ENCODE results near the gene TNFAIP8L1.

- no peak for TF ChIP-seq CTCF (conservative IDR thresholded peaks at IDR 0.05; ENCODE audit: low read length)
- no peak for TF ChIP-seq EZH2phosphoT487 (IDR thresholded peaks at IDR 0.05; ENCODE audit: borderline replicate concordance)
These were observed 34.4 kb upstream of the TNFAIP8L1 start for GRCh38 chr19:4604912-4605311.

Data from Loucy (cell line).